HG02870 (cell line): Measurements from ENCODE around the gene CT47C1.
"Not testable (repeated sequence)": the region's sequence is repeated elsewhere in the genome, so short reads cannot be mapped to it uniquely, and the experiment has no call there.

Source experiments
- ATAC-seq: cut with Tn5 transposase; IDR thresholded peaks from one replicate; pipeline ENCODE4 v1.9.1; 2021; ENCODE audit warnings: mild to moderate bottlenecking, moderate library complexity; ENCODE audit not compliant: unreplicated experiment

Gene CT47C1

GRCh38 chrX:119072744-119073143 lies at the start of gene CT47C1:
Gene CT47C1 (plus strand): TSS chrX:119072993. CDS start chrX:119073226, 233 bp downstream.
- ATAC-seq, result no peak

GRCh38 chrX:119025900-119026299 lies 46.9 kb upstream of the CT47C1 start:
- no peak for ATAC-seq

- not testable (repeated sequence) for ATAC-seq
These were observed 46.4 kb upstream of the CT47C1 start for GRCh38 chrX:119026344-119026743.

GRCh38 chrX:119027960-119028732 lies 44.6 kb upstream of the CT47C1 start:
- not testable (repeated sequence) for ATAC-seq

- no peak for ATAC-seq
These were observed 44.0 kb upstream of the CT47C1 start for GRCh38 chrX:119028733-119029330.

GRCh38 chrX:119029656-119030055 lies 43.1 kb upstream of the CT47C1 start:
- not testable (repeated sequence) for ATAC-seq

- no peak for ATAC-seq
These were observed 41.8 kb upstream of the CT47C1 start for GRCh38 chrX:119030990-119031389.

- no peak for ATAC-seq
These were observed 36.4 kb upstream of the CT47C1 start for GRCh38 chrX:119036107-119037029.

GRCh38 chrX:119040432-119040831 lies 32.4 kb upstream of the CT47C1 start:
- ATAC-seq, result no peak

- ATAC-seq, result no peak
These were observed 31.6 kb upstream of the CT47C1 start for GRCh38 chrX:119041175-119041574.

- ATAC-seq, result no peak
These were observed 30.8 kb upstream of the CT47C1 start for GRCh38 chrX:119042040-119042439.

- ATAC-seq, result no peak
These were observed 29.8 kb upstream of the CT47C1 start for GRCh38 chrX:119042996-119043395.

GRCh38 chrX:119045884-119046283 lies 26.9 kb upstream of the CT47C1 start:
- no peak for ATAC-seq

GRCh38 chrX:119055687-119056086 lies 17.1 kb upstream of the CT47C1 start:
- no peak for ATAC-seq

- no peak for ATAC-seq
These were observed 9.9 kb upstream of the CT47C1 start for GRCh38 chrX:119062750-119063374.

- ATAC-seq, result no peak
These were observed 9.4 kb upstream of the CT47C1 start for GRCh38 chrX:119063428-119063827.

- peak; percentile 43 for ATAC-seq
These were observed 5.6 kb upstream of the CT47C1 start for GRCh38 chrX:119067023-119067739.

- no peak for ATAC-seq
These were observed 3.7 kb upstream of the CT47C1 start for GRCh38 chrX:119069128-119069527.

GRCh38 chrX:119069762-119070161 lies 3.0 kb upstream of the CT47C1 start:
- no peak for ATAC-seq

- ATAC-seq, result peak; percentile 63
These were observed 1.4 kb upstream of the CT47C1 start for GRCh38 chrX:119071381-119071780.
